Stomach smooth muscle (tissue), 2 donors: ENCODE measurements around the gene SFMBT1.

Experiments used
- H3K27ac ChIP-seq: one replicate; pipeline ENCODE4 v1.7.0; 2013; ENCODE audit warnings: mild to moderate bottlenecking, low read length, inconsistent platforms
- H3K27me3 ChIP-seq, 2 donors: one replicate each; pipeline ENCODE4 v1.7.0; 2013; ENCODE audit warnings: low read length in 2 of 2; ENCODE audit not compliant: insufficient read depth in 2 of 2, control insufficient read depth in 1 of 2
- H3K36me3 ChIP-seq, 2 donors: one replicate each; pipeline ENCODE4 v1.7.0; 2013; ENCODE audit warnings: low read length in 2 of 2; ENCODE audit not compliant: control insufficient read depth in 2 of 2, insufficient read depth in 2 of 2
- H3K4me1 ChIP-seq: one replicate; pipeline ENCODE4 v1.7.0; 2013; ENCODE audit warnings: low read length; ENCODE audit not compliant: control insufficient read depth, insufficient read depth
- H3K4me3 ChIP-seq, 2 donors: one replicate each; pipeline ENCODE4 v1.7.0; 2013; ENCODE audit warnings: low read length in 2 of 2
- H3K9ac ChIP-seq, 2 donors: one replicate each; pipeline ENCODE4 v1.7.0; 2013; ENCODE audit warnings: low read length in 2 of 2, mild to moderate bottlenecking in 1 of 2
- H3K9me3 ChIP-seq, 2 donors: one replicate each; pipeline ENCODE4 v1.7.0; 2013; ENCODE audit warnings: low read length in 2 of 2; ENCODE audit not compliant: control insufficient read depth in 2 of 2
- donor health status: healthy.
- donor health status: Pancreatic carcinoma.

The SFMBT1 gene

GRCh38 chr3:53022647-53023046 is 23.2 kb downstream of the SFMBT1 start:
- H3K4me1 ChIP-seq: peaks cover 2% of the 10 kb centered on the region
- H3K27ac ChIP-seq: no peak overlapping the region
- H3K4me3 ChIP-seq: no peak overlapping the region
- H3K9ac ChIP-seq: no peak overlapping the region
- peaks cover 0 to 5% of the 10 kb centered on the region in 2 donors for H3K36me3 ChIP-seq
- H3K9me3 ChIP-seq: no peaks in the 10 kb centered on the region
- no peaks in the 10 kb centered on the region for H3K27me3 ChIP-seq

DNA sequence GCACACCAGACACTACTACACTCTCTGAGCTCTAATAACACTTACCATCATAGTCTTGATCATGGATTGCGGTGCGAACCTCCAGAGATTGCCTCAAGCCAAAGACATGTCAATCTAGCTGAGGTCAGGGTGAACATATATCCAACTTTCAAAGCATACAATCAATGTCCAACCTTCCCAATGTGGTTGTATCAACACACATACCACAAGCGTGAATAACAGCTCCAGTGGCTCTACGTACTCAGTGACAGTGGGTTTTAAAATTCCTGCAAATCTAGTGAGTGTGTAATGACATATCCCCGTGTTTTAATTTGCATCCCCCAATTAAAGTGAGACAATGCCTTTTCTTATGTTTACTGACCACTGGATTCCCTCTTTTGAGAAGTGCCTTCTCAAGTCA is 29.6 kb downstream of the SFMBT1 start:
- Histone ChIP-seq H3K9me3 (no peaks in the 10 kb centered on the region), H3K4me1 (no peaks in the 10 kb centered on the region), H3K27me3 (no peaks in the 10 kb centered on the region), H3K9ac (no peak overlapping the region), H3K27ac (no peak overlapping the region), H3K36me3 (peaks cover 0 to 5% of the 10 kb centered on the region in 2 donors), H3K4me3 (no peak overlapping the region)

GRCh38 chr3:53011324-53011723 is 34.5 kb downstream of the SFMBT1 start:
- H3K9ac ChIP-seq: no peak overlapping the region
- no peaks in the 10 kb centered on the region for H3K27me3 ChIP-seq
- H3K4me3 ChIP-seq: no peak overlapping the region
- H3K36me3 ChIP-seq: no peaks in the 10 kb centered on the region
- H3K9me3 ChIP-seq: no peaks in the 10 kb centered on the region
- H3K4me1 ChIP-seq: no peaks in the 10 kb centered on the region
- no peak overlapping the region for H3K27ac ChIP-seq

GRCh38 chr3:53009826-53010539 is 35.9 kb downstream of the SFMBT1 start:
- Histone ChIP-seq H3K4me1 (no peaks in the 10 kb centered on the region), H3K27ac (no peak overlapping the region), H3K9ac (no peak overlapping the region), H3K9me3 (no peaks in the 10 kb centered on the region), H3K4me3 (no peak overlapping the region), H3K27me3 (no peaks in the 10 kb centered on the region), H3K36me3 (no peaks in the 10 kb centered on the region)

- Histone ChIP-seq H3K9me3 (no peaks in the 10 kb centered on the region), H3K4me1 (no peaks in the 10 kb centered on the region), H3K4me3 (no peak overlapping the region), H3K9ac (no peak overlapping the region), H3K36me3 (no peaks in the 10 kb centered on the region), H3K27me3 (no peaks in the 10 kb centered on the region), H3K27ac (no peak overlapping the region)
Measured at GRCh38 chr3:53008932-53009331, 36.9 kb downstream of the SFMBT1 start.

DNA sequence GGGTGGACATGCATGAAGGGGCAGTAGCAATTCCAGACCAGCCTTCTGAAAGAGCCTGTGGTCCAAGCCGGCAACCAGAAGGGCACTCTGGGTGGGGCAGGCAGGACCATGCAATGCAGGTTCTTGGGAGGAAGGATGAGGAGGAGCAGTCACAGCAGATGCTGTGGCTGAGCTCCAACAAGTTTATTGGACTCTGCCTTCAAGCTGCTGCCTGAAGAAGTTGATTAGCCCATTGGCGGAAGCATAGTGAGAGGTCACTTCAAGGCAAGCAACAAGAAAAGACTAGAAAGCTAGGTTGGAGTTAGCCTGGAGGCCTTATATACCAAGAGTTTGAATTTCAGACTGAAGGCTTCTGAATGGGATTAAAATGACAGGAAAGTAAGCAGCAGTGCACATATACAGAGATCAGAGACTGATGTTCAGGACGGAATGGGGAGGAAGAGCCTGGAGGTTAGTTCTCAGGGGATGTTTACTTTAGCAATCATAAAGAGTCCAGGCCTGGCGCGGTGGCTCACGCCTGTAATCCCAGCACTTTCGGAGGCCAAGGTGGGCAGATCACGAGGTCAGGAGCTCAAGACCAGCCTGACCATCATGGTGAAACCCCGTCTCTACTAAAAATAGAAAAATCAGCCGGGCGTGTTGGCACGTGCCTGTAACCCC is 39.9 kb downstream of the SFMBT1 start:
- Histone ChIP-seq H3K9ac (no peak overlapping the region), H3K9me3 (no peaks in the 10 kb centered on the region), H3K4me1 (no peaks in the 10 kb centered on the region), H3K36me3 (no peaks in the 10 kb centered on the region), H3K27ac (no peak overlapping the region), H3K4me3 (no peak overlapping the region), H3K27me3 (no peaks in the 10 kb centered on the region)

DNA sequence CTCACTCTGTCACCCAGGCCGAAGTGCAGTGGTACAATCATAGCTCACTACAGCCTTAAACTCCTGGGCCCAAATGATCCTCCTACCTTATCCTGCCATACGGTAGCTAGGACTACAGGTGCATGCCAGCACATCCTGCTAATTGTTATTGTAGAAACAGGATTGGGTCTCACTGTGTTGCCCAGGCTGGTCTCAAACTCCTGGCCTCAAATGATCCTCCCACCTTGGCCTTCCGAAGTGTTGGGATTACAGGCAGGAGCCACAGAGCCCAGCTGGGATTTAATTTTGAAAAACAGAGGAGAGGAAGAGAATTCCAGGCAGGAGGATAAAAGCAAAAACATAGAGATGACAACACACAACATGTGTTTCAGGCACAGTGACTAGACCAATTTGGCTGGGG is 40.5 kb downstream of the SFMBT1 start:
- Histone ChIP-seq H3K9me3 (no peaks in the 10 kb centered on the region), H3K4me1 (no peaks in the 10 kb centered on the region), H3K4me3 (no peak overlapping the region), H3K36me3 (no peaks in the 10 kb centered on the region), H3K9ac (peak overlapping the region in 1 of 2 donors; percentile 1), H3K27me3 (no peaks in the 10 kb centered on the region), H3K27ac (no peak overlapping the region)

DNA sequence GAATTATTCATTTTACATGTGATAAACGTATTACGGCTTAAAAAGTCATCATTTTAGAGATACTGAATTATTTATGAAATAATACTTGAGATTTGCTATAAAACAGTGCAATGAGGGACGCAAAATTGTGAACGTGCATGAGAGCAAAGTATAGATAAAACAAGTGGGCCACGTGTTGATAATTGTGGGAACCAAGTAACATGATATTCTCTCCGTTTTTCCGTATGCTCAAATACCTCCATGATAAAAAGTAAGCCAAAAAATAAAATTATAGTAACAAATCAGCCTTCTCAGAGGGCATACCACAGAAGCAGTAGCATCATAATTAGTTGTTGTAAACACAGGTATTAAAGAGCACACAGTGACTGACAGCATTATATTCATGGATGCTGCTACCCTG is 42.6 kb downstream of the SFMBT1 start:
- Histone ChIP-seq H3K9me3 (no peaks in the 10 kb centered on the region), H3K4me1 (no peaks in the 10 kb centered on the region), H3K27ac (no peak overlapping the region), H3K9ac (no peak overlapping the region), H3K36me3 (no peaks in the 10 kb centered on the region), H3K4me3 (no peak overlapping the region), H3K27me3 (no peaks in the 10 kb centered on the region)

GRCh38 chr3:52998771-52999513 is 46.9 kb downstream of the SFMBT1 start:
- Histone ChIP-seq H3K9ac (no peak overlapping the region), H3K4me1 (no peaks in the 10 kb centered on the region), H3K9me3 (no peaks in the 10 kb centered on the region), H3K4me3 (no peak overlapping the region), H3K27me3 (no peaks in the 10 kb centered on the region), H3K27ac (no peak overlapping the region), H3K36me3 (no peaks in the 10 kb centered on the region)

GRCh38 chr3:52990637-52991036 is 55.2 kb downstream of the SFMBT1 start:
- Histone ChIP-seq H3K4me1 (no peaks in the 10 kb centered on the region), H3K36me3 (no peaks in the 10 kb centered on the region), H3K4me3 (no peak overlapping the region), H3K27ac (no peak overlapping the region), H3K9me3 (no peaks in the 10 kb centered on the region), H3K9ac (no peak overlapping the region), H3K27me3 (no peaks in the 10 kb centered on the region)

DNA sequence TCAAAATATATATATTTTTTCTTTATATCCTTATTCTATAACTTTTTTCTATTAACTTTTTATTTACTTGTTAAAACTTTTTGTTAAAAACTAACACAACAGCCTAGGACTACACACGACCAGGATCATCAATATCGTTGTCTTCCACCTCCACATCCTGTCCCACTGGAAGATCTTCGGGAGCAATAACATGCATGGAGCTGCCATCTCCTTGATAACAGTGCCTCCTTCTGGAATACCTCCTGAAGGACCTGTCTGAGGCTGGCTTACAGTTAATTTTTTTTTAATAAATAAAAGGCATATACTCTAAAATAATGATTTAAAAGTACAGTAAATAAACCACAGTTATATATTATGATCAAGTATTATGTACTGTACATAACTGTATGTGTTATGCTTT is 58.9 kb downstream of the SFMBT1 start:
- H3K4me3 ChIP-seq: no peak overlapping the region
- H3K9ac ChIP-seq: no peak overlapping the region
- H3K9me3 ChIP-seq: no peaks in the 10 kb centered on the region
- H3K27me3 ChIP-seq: no peaks in the 10 kb centered on the region
- H3K36me3 ChIP-seq: no peaks in the 10 kb centered on the region
- no peak overlapping the region for H3K27ac ChIP-seq
- H3K4me1 ChIP-seq: no peaks in the 10 kb centered on the region
